Fibroblast of lung (primary cell): Measurements from ENCODE around the gene C10orf71. TPM values are rescaled to one million over a fixed set of nuclear protein-coding genes. Genes with fewer than 3 reads are reported as not detected.

ENCODE experiments used
- DNase-seq, 2 donors: peaks; one replicate each; pipeline versions ENCODE4 v3.0.0 to v3.0.0-alpha.2; 2010; ENCODE audit warnings: low read depth in 2 of 2
- H2AFZ ChIP-seq: 2 replicates; pipeline ENCODE4 v1.5.1; 2012; ENCODE audit warnings: low read length, control low read depth, inconsistent platforms
- H3K27ac ChIP-seq: 2 replicates; pipeline ENCODE4 v1.5.1; 2011; ENCODE audit warnings: low read length, control low read depth; ENCODE audit not compliant: insufficient read depth
- H3K27me3 ChIP-seq: 2 replicates; pipeline ENCODE4 v1.5.1; 2011; ENCODE audit warnings: mild to moderate bottlenecking, low read length; ENCODE audit not compliant: control insufficient read depth, insufficient read depth
- H3K36me3 ChIP-seq: 2 replicates; pipeline ENCODE4 v1.5.1; 2011; ENCODE audit warnings: low read length; ENCODE audit not compliant: control insufficient read depth, insufficient read depth
- H3K4me1 ChIP-seq: 2 replicates; pipeline ENCODE4 v1.5.1; 2011; ENCODE audit warnings: low read length; ENCODE audit not compliant: control insufficient read depth, insufficient read depth; ENCODE audit errors: extremely low read depth
- H3K4me2 ChIP-seq: 2 replicates; pipeline ENCODE4 v1.5.1; 2011; ENCODE audit warnings: low read length, control low read depth; ENCODE audit not compliant: insufficient read depth; ENCODE audit errors: extremely low read depth
- H3K4me3 ChIP-seq, 4 experiments: fragments of 200-600 bp in 1 of 4; sonication (generic) in 1 of 4; replicated peaks in 1 of 4; 2 replicates each; pipeline ENCODE4 v1.5.1; 2011 to 2016; ENCODE audit warnings: low read length in 4 of 4, low read depth in 3 of 4, mild to moderate bottlenecking in 3 of 4, control low read depth in 2 of 4, inconsistent platforms in 1 of 4, mixed read lengths in 1 of 4; ENCODE audit not compliant: insufficient read depth in 1 of 4; ENCODE audit errors: control extremely low read depth in 1 of 4
- H3K79me2 ChIP-seq: 2 replicates; pipeline ENCODE4 v1.5.1; 2012; ENCODE audit warnings: mild to moderate bottlenecking, low read length, inconsistent platforms; ENCODE audit not compliant: control insufficient read depth, insufficient read depth
- H3K9ac ChIP-seq: 2 replicates; pipeline ENCODE4 v1.5.1; 2011; ENCODE audit warnings: mild to moderate bottlenecking, low read length, control low read depth; ENCODE audit not compliant: insufficient read depth
- H3K9me3 ChIP-seq: 2 replicates; pipeline ENCODE4 v1.5.1; 2012; ENCODE audit warnings: low read depth, low read length; ENCODE audit not compliant: control insufficient read depth, insufficient read depth
- H4K20me1 ChIP-seq: 2 replicates; pipeline ENCODE4 v1.5.1; 2011; ENCODE audit warnings: low read length; ENCODE audit not compliant: control insufficient read depth, insufficient read depth; ENCODE audit errors: extremely low read depth
- CTCF ChIP-seq, 2 donors: IDR thresholded peaks in 1 of 2; conservative IDR thresholded peaks in 1 of 2; 1 replicate in 1 of 2; 2 replicates in 1 of 2; pipeline ENCODE4 v1.5.1; 2011 to 2012; ENCODE audit warnings: low read length in 2 of 2, control low read depth in 1 of 2, inconsistent platforms in 1 of 2, low read depth in 1 of 2, mild to moderate bottlenecking in 1 of 2
- EZH2 ChIP-seq: IDR thresholded peaks from 2 replicates; pipeline ENCODE4 v1.5.1; 2012; ENCODE audit warnings: low read length, control low read depth, mild to moderate bottlenecking; ENCODE audit errors: missing control alignments
- polyA plus RNA-seq, 2 donors: library from polyadenylated mRNA; depleted of rRNA in 1 of 2; stranded (reverse) in 1 of 2; unstranded in 1 of 2; fragments of >200 nt; gene quantifications; 2 replicates each; pipeline ENCODE4 v1.2.1, GENCODE V29; 2011 to 2012; ENCODE audit warnings: missing spikeins in 1 of 2
- total RNA-seq: library from RNA; depleted of rRNA; stranded (reverse); fragments of >200 nt; gene quantifications from 2 replicates; pipeline ENCODE4 v1.2.1, GENCODE V29; 2014

The C10orf71 gene
- total and polyA plus RNA-seq, 2 donors (not counting 1 experiment from before 2014, with no cell fraction given): not detected

DNA sequence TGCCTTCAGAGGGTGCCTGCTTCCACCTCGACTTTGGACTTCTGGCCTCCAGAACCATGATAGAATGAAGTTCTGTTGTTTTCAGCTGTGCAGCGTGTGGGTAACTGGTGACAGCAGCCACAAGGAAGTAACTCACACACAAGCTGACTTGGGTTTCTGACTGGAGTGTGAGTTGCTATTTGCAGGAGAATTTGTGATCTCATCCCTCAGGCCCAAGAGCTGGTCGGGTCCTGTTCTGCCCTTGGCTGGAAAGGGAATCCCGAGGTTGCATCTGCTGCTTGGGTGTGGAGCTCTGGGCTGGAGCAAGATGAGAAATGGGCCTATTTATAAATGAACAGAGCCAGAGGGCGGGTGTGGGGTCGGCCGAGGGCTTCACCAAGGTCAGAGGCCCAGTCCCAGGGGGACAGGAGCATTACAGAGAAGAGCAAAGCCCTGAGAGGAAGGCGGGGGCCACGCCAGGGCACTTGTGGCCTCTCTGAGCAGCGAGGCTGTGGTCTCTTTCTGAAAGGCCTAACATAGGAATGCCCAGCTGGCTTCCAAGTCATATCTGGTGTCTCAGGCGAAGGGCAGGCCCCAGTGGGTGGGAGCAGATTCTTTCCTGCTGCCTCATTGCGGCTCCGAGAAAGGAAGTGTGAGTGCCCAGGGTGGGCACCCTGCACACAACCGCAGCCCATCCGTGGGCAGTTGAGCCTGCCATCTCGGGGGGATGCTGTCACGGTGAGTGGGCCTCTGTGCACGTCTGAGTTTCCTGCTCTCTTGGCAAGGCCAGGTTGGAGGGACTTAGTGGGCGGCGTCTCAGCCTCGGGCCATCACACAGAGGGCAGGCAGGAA lies 26.5 kb upstream of the C10orf71 start:
- TF ChIP-seq EZH2 (no peak), CTCF (conservative IDR thresholded peaks at IDR 0.05 in 1 of 2, IDR thresholded peaks at IDR 0.05 in 1 of 2; ENCODE audit: low read depth in 1 of 2, low read length in 2 of 2) (no peak)
- no peak overlapping the region for H3K4me3 ChIP-seq
- no peak overlapping the region for H3K9ac ChIP-seq
- H3K9me3 ChIP-seq: no peaks in the 10 kb centered on the region
- H3K79me2 ChIP-seq: no peaks in the 10 kb centered on the region
- H3K4me1 ChIP-seq: peaks cover 2% of the 10 kb centered on the region
- no peaks in the 10 kb centered on the region for H3K36me3 ChIP-seq
- H3K27ac ChIP-seq: no peak overlapping the region
- H3K4me2 ChIP-seq: no peak overlapping the region
- no peak for DNase-seq
- H4K20me1 ChIP-seq: no peaks in the 10 kb centered on the region
- H2AFZ ChIP-seq: no peak overlapping the region
- no peaks in the 10 kb centered on the region for H3K27me3 ChIP-seq

DNA sequence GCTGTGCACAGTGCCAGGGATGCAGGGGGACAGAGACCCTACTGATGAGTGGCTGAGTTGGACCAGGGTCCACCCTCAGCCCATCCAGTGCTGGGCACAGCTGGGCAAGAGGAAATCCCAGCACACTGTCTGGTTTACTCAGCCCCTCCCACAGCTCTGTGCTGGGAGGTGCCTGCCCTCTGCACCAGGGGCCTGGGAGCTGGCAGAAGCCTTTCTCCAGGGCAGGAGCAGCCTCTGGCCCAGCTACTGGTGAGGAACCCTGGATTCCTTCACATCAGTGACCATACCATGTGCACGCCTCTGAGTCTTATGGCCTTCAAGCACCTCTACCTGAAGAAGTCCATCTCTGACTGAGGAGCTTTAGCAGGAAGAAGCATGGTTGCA lies 25.9 kb upstream of the C10orf71 start:
- Histone ChIP-seq H3K36me3 (no peaks in the 10 kb centered on the region), H4K20me1 (no peaks in the 10 kb centered on the region), H3K9ac (no peak overlapping the region), H3K27me3 (no peaks in the 10 kb centered on the region), H3K9me3 (no peaks in the 10 kb centered on the region), H3K4me2 (no peak overlapping the region), H3K4me3 (no peak overlapping the region), H2AFZ (no peak overlapping the region), H3K79me2 (no peaks in the 10 kb centered on the region), H3K27ac (no peak overlapping the region), H3K4me1 (peaks cover 2% of the 10 kb centered on the region)
- TF ChIP-seq CTCF (conservative IDR thresholded peaks at IDR 0.05 in 1 of 2, IDR thresholded peaks at IDR 0.05 in 1 of 2; ENCODE audit: low read depth in 1 of 2, low read length in 2 of 2) (no peak), EZH2 (no peak)
- DNase-seq: no peak

DNA sequence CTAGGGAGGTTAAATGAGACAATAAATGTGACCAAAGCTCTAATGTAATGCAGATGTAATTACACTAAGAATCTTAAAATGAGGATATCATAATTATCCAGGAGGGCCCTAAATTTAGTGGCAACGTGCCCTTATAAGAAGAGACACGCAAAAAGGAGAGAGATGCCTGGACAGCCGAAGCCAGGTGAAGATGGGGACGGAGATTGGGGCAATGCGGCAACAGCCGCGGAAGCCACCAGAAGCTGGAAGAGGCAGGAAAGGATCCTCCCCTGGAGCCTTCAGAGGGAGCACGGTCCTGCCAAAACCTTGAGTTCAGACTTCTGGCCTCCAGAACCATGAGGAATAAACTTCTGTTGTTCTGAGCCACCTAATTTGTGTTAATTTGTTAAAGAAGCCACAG lies 25.3 kb upstream of the C10orf71 start:
- no peak for TF ChIP-seq EZH2
- TF ChIP-seq CTCF (conservative IDR thresholded peaks at IDR 0.05 in 1 of 2, IDR thresholded peaks at IDR 0.05 in 1 of 2; ENCODE audit: low read depth in 1 of 2, low read length in 2 of 2): no peak
- Histone ChIP-seq H3K27me3 (no peaks in the 10 kb centered on the region), H3K4me1 (peaks cover 2% of the 10 kb centered on the region), H3K36me3 (no peaks in the 10 kb centered on the region), H3K9me3 (no peaks in the 10 kb centered on the region), H3K4me3 (no peak overlapping the region), H4K20me1 (no peaks in the 10 kb centered on the region), H3K27ac (no peak overlapping the region), H2AFZ (no peak overlapping the region), H3K9ac (no peak overlapping the region), H3K4me2 (no peak overlapping the region), H3K79me2 (no peaks in the 10 kb centered on the region)
- no peak for DNase-seq
